ENCODE data around the gene ASTN2.

Gene ASTN2

DNA sequence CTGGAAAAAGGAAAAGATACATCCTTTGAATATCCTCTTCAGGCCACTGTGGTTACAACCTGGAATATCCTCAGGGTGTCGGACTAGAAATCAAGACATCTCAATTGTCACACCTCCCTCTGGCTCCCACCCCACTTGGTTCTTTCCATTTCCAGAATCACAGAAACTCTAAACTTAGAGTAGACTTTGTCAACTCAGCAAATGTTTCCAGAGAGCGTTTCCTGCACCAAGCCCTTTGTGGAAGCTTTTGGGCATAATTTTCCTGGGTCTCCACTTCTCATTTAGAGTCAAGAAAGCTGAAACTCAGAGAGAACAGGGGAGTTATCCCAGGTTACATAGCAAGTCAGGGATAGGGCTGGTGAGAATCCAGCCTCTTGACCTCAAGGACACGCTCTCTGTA is 108.8 kb downstream of the ASTN2 start:
- in situ Hi-C loops (cut with MboI; ENCODE audit: low sequenced_read_pairs), result no loop called here

DNA sequence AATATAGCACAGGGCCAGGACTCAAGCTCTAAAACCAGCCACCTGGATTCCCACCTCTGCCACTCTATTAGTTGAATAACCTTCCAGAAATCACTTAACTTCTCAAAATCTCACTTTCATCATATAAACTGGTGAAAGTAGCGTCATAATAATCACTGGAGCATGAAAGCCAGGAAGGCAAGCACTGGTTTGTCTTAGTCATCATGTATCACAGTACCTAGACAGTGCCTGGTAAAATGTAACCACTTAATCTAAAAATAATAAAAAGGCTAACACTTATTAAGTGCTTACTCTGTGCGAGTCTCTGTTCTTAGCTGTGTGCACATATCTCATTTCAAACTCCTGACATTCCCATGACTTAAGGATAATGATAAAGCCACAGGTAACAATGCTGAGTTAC is 109.4 kb downstream of the ASTN2 start:
- in situ Hi-C loops (cut with MboI; ENCODE audit: low sequenced_read_pairs), result no loop called here

DNA sequence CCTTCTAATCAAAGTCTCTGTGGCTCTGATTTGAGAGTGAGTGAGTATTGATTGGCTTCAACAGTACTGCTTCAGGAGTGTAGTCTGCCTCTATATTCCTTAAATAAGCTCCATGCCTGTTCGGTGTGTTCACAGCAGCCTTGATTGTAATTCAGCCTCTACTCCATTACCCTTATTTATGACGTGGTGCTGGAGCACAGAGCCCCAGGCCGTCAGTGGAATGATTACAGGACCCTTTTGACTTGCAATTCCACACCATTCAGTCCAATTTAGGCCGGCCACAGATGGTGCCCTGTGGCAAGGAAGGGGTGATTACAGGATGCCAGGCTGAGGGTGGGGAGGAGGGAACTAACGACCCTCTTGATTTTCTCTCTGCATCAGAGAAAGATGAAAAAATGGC is 110.3 kb downstream of the ASTN2 start:
- in situ Hi-C loops (cut with MboI; ENCODE audit: low sequenced_read_pairs), result no loop called here

DNA sequence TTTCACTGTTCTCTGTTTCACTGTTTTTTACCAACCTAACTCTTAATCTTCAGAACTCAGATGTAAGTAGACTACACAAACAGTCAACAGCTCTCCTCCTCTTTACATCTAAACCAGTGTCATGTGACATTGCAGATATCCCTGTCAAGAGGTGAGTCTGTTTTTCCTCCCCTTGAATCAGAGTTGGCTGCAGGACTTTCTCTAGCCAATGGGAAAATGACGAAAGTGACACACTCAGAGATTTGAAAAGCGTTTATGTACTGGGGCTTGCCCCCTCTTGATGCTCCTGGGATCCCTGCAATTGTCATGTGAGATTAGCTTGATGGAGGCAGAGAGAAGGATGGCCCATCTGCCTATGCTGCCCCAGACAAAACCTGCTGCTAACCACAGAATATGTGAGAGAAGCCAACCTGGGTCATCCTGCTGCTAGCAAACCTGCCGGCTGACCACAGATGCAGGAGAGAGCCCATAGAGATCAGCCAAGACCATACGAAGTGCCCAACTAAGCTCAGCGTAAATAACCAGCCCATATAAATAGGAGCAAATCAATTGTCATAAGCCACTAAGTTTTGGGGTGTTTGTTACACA is 111.1 kb downstream of the ASTN2 start:
- in situ Hi-C loops (cut with MboI; ENCODE audit: low sequenced_read_pairs), result no loop called here

DNA sequence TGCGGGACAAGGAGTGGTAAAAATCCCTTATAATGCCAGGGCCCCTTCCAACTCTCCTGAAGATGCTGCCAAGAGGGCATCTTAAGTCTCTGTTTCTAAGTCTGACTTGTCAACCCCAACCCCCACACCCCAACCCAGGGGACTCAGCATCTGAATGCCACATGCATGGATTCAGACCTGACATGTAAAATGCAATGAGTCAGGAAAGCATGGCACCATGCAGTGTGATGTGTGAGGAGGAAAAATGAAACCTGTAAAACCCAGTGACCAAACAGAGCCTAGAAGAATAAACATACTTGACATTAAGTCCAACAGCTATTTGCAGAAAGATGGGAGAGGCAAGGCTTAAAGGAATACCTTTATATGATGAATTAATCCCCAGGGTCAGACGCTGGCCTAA is 112.4 kb downstream of the ASTN2 start:
- in situ Hi-C loops (cut with MboI; ENCODE audit: low sequenced_read_pairs), result no loop called here

DNA sequence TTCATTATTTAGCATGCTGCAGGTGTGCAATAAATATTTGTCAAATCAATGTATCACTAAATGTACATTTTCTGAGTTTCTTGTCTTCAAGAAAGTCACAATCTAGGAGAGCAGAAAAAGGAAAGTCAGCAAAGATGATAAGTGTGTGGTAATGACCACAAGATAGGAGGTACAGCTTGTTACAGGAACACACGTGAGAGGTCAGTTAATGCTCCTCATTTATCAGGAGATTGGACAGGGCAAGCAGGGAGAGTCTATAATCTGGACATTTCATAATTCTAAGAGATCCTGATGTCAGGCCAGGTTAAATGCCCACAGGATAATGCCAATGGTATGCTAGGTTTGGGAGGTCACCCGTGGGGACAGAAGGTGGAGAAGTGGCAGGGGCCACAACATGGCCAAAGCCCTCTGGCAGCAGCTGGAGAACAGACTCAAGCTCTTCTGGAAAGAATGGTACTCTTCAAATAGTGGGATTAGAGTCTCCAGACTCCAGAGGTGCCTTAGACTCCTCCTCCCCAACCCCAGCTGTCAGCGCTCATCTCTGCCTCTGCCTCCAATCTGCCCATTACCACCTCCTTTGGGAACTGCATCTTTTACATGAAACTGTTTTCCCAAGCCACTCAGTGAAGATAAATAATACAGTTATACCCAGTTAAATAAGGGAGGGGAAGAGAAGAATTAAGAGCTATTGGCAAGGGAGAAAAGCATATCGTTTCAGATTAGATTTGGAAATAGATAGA is 114.3 kb downstream of the ASTN2 start:
- in situ Hi-C loops (cut with MboI; ENCODE audit: low sequenced_read_pairs), result no loop called here

DNA sequence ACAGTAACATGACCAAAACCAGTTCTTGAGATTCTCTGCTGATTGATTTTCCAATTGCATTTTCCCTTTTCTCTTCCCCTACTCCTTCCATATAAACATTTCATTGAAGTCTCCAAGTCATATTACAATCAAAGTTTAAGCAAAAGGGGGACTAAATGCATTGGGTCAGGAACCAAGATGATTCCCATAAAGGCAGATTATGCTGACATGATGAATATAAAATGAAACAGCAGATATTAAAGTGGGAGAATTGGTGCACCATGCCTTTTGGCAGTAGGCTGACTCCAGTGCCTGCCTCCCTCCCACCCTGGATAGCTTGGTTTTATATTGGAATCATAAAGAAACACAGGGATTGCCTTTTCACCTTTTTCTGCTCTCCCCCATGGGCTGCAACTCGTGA is 118.4 kb downstream of the ASTN2 start:
- in situ Hi-C loops (cut with MboI; ENCODE audit: low sequenced_read_pairs), result no loop called here

DNA sequence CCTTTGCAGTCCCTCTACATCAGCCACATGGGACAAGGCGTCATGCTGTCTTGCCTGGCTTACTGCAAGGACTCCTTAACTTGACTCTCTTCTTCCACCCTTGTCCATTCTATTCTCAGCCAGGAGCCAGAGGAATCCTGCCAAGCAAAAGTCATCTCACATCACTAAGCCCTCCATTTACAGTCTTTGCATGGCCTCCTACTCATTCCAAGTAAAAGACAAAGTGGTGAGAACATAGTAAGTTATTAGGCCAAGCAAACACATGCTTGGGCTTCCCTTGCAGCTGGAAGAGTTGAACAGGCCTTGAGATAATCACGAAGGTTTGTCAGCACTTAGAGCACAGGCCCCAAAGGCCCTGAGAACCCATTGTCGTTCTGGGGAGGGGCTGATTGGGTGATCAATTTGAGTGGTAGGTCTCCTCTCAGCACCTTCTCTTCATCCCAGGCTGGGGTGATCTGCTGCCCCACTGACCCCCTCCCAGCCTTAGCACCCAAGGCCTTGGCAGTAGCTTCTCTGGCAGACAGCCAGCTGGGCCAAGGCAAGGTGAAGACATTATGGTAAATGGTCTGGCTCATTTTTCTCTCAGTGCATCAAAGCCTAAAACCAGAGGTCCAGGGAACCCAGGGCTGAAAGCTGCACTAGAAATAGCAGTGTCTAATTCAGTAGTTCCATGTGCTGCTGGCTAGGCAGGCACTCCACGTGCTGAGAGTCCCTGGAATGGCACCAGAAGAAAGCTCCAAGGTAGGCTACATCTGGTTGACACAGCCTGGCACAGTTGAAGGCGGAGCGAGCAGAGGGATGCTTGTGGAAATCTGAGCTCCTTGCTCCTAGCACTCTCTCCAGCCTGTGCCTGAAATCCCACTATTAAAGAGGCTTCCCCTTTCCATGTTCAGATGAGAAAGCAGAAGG is 121.4 kb downstream of the ASTN2 start:
- in situ Hi-C loops (cut with MboI; ENCODE audit: low sequenced_read_pairs), result no loop called here

DNA sequence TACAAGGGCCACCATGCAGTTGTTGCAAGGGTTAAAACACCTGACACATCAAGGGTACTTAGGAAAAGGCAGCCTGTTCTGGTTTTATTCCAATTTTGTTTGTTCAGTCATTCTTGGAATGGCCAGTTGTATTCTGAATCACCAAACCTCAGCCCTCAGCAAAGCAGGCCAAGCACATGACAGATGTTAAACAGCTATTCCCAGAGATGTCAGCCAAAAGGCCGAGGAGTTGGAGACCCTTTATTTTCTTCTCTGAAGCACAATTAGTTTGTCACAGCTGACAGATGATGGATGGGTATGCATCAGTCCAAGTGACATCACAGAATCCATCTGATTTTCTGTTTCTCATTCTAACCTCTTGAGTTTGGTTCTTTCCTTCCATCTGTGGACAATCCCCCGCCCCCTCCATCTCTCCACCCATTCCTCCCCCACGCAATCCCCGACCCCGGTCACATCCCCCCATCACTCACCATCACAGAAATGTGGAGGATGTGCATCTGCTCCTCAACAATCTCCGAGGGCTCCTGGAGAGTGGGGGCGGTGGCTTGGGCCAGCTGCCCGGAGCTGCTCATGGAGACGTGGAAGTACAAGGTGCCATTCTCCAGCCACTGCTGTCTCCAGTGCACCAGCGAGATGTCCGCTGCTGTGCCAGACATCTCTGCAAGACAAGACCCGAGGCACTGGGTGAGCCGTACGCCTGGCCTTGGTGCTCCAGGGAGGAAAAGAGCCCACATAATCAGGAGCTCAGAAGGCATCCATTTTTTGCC is 123.8 kb downstream of the ASTN2 start:
- in situ Hi-C loops (cut with MboI; ENCODE audit: low sequenced_read_pairs), result no loop called here

DNA sequence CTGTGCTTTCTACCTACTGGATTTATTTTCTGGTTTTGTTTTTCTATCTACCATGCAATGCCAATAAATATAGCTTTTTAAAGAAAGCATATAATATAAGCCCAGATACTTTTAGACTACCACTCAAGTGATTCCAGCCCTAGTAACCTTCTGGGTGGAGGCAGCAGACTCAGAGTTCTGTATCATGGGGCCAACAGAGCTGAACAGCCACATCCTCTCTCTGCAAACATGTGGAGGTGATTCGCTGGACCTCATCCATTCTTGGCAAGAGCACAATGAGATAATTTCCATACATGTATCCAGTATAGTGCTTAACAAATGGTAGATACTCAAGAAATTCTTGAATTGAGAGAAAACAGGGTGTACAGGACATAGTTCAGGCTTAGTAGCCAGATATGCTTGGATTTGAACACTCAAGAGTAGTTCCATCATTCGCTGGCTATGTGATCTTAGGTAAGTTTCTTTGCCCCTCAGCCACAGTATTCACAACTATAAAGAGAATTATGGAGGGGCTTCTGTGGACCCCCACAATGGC is 124.5 kb downstream of the ASTN2 start:
- in situ Hi-C loops (cut with MboI; ENCODE audit: low sequenced_read_pairs), result no loop called here

DNA sequence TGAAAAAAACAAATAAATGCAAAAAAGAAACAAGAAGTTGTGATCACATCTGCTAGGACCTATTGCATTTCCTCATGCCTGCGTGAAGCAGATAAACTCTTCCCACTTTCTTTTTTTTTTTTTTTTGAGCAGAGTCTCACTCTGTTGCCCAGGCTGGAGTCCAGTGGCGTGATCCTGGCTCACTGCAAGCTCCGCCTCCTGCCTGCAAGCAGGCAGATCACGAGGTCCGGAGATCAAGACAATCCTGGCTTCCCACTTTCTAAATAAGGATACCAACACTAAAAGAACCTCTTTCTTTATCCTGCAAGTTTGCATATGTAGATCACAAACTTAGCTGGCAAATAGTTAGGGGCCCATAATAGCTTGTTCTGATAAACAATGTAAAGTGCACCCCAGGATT is 128.6 kb downstream of the ASTN2 start:
- in situ Hi-C loops (cut with MboI; ENCODE audit: low sequenced_read_pairs), result no loop called here

DNA sequence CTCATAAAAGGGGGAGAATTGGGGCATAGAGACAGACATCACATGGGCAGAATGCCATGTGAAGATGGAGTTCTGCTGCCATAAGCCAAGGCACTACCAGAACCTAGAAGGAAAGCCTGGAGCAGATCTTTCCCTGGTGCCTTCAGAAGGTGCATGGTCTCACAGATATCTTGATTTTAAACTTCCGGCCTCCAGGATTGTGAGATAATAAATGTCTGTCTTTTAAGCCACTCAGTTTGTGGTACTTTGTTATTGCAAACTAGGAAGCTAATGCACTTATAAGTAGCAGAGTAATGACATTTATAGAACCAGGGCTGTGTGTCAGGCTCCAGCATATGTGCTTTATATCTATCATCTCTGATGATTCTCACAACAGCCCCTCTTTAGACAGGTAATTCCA is 130.4 kb downstream of the ASTN2 start:
- in situ Hi-C loops (cut with MboI; ENCODE audit: low sequenced_read_pairs), result no loop called here

DNA sequence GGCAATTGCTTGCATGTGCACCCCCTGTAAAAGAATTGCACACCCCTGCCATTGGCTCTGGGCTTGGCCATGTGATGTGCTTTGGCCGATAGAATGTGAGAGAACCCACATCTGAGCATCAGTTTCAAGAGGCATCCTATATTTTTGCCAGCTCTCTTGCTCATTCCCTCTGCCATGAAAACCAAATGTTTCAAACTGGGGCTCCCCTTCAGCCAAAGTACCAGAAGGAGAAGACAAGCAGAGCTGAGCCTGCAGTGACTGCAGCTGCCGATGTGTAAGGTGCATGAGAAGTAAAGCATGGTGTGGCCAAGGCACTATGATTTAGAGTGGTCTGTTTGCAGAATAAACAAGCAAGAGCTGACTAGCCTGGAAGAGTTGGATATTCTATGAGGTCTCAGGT is 132.3 kb downstream of the ASTN2 start:
- in situ Hi-C loops (cut with MboI; ENCODE audit: low sequenced_read_pairs), result no loop called here

DNA sequence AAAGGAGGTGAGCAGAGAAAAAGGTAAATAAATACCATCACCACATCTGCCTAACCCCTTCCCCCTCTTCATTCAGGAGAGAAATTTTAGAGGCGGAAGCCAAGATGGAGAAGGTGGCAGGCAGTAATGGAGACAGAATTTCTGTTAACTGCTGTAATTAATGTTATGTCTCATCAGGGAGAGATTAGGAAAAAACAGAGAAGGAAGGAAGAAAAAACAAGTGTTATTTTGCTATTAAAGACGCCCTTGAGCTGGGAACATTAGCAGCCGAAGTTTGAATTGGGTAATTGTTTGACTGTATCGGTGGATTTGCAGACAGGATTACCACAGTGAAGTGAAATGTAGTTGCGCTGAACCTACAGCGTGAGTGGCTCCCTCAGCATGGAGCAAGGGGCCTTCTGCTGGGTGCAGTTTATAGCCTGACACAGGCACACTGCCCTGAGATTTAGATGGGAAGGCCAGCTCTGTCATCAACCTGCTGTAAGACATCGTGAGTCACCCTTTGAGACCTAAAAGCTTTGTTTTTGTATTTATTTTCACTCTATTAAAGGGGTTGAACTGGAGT is 136.3 kb downstream of the ASTN2 start:
- in situ Hi-C loops (cut with MboI; ENCODE audit: low sequenced_read_pairs), result no loop called here

DNA sequence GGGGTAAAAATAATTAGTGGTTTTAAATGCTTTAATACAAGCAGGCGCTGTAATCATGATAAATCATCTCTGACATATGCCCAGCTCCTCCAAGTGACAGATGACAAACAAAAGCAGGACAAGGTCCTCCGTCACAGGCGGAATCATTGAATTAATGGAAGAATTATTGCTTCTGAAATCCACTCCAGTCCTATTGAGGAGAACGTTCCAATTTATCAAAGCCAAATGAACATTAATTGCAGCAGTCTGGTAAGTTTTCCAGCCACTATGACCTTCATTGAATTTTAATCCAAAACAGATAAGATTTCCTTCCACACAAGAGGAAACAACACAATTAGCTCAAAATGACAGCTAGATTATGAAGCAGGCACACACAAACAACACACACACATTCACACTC is 136.8 kb downstream of the ASTN2 start:
- in situ Hi-C loops (cut with MboI; ENCODE audit: low sequenced_read_pairs), result no loop called here

DNA sequence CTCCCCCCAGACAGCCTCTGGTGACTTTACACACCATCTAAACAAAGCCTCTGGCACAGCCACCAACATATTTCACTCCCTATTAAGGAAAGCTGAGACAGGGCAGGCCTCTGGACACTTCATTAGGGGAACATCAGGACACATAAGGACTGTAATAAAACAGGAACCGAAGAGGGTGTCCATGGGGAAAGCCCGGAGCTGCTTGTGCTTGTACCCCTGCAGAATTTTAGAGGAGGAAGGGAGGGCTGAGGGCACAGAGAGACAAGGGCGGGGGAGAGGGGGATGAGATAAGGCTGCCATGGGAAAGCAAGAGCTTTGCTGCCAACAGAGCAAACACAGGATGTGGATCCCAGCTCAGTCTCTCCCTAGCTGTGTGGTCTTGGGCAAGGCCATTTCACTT is 138.4 kb downstream of the ASTN2 start:
- in situ Hi-C loops (cut with MboI; ENCODE audit: low sequenced_read_pairs), result no loop called here

DNA sequence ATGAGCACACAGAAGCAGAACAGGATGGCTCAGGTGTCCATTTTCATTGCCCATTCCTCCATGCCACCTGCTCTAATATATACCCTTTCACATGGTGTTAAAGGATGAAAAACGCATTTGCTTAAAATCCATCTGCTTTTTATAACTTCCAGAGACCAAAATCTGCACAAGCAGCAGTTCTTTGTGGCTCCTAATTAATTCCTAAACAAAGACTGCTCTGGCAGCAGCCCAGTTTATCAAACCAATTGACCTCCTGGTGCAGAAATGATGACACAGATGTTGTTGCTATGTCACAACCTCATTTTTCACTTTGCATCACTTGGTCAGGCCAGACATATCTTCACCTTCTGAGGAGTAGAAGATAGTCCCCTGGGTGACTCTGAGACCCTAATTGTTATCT is 141.2 kb downstream of the ASTN2 start:
- in situ Hi-C loops (cut with MboI; ENCODE audit: low sequenced_read_pairs), result no loop called here

DNA sequence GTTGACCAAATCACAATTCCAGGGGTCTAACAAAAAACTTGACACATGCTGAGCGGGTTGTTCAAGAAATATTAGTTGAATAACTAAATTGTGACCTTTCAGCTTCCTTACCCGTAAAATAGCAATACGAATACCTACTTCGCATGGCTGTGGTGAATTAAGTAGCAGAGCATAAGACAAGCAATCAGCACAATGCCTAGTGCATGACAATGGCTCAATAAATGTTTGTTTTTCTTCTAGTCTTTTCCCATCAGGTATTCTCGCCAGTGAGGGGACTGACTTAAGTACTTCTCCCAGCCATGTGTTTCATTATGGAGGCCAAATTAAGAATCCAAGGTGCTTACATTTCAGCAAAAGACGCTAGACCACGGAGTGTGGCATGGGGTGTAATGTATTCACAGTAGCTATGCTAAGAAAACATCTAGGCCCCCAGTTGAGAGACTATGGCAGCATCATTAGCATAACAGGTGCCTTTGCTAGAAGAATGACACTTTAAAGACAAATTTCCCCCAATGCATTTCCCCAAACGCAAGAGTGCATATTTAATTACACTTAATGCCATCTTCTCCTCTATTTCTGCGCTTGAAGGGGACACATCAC is 145.9 kb downstream of the ASTN2 start:
- in situ Hi-C loops (cut with MboI; ENCODE audit: low sequenced_read_pairs), result no loop called here

DNA sequence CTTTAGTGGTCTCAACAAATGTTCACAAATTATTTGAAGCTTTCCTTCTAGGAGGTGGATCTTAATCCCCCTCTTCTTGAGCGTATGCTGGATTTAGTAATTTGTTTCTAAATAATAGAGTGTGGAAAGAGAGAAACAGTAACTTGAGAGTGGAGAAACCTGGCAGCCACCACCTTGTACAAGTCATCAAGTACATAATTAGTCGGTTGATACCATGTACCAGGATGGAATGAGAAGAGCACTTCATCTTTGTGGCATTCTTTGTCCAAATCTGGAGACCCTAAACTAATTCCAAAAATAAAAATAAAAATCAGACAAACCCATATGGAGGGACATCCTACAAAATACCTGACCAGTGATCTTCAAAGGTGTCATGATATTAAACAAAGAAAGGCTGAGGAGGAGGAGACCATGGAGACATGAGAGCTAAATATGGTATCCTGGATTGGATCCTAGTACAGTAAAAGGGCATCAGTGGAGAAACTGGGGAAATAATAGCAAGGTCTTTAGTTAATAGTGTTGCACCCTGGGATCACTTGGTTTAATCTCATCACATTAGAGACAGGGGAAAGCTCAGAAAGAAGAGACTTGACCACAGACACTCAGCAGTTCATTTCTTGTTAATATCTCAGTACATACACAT is 147.9 kb downstream of the ASTN2 start:
- in situ Hi-C loops (cut with MboI; ENCODE audit: low sequenced_read_pairs), result no loop called here

DNA sequence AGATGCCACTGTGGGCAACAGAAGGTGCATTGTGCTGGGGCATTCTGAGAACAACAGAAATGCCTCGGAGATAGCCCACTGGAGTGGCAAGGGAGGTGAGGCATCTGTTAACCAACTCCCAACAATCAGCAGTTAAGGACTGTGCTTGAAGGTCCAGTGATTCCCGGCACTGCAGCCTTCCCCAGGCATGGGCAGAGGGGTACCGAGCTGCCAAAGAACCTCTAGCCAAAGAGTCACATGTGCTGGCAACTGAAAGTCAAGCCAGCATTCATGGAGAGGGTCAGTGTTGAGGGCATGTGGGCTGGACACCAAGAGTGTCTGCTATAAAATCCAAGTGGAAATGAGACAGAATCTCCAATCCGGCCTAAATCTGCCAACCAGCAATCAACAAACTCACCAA is 149.6 kb downstream of the ASTN2 start:
- in situ Hi-C loops (cut with MboI; ENCODE audit: low sequenced_read_pairs), result no loop called here

All from HL-60/S4 (cell line).